GM12872 (cell line): ENCODE measurements around the gene EXPH5.

Experiments used
- TF ChIP-seq, protein P1 (sequence below): IDR thresholded peaks from 3 replicates; pipeline ENCODE4 v1.5.1; 2011; ENCODE audit warnings: low read depth, mild to moderate bottlenecking, low read length, moderate library complexity; ENCODE audit not compliant: insufficient read depth

The EXPH5 gene

DNA sequence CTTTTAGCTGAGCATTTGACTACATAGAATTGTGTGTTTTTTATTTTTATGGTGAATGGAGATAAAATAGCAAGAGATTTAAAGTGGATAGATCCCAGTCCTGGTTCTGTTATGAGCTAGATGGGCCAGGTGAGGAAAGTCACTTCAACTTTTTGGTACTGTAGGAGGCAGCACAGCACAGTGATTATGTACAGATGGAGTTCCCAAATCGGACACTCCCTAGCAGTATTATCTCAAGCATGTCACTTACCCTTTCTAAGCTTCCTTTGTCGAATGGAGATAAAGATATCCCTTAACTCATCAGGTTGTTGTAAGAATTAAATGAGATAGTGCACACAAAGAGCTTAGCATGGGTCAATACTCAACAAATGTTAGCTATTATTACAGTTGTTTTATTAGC, 5.3 kb downstream of the EXPH5 start:
- TF ChIP-seq, protein P1, sequence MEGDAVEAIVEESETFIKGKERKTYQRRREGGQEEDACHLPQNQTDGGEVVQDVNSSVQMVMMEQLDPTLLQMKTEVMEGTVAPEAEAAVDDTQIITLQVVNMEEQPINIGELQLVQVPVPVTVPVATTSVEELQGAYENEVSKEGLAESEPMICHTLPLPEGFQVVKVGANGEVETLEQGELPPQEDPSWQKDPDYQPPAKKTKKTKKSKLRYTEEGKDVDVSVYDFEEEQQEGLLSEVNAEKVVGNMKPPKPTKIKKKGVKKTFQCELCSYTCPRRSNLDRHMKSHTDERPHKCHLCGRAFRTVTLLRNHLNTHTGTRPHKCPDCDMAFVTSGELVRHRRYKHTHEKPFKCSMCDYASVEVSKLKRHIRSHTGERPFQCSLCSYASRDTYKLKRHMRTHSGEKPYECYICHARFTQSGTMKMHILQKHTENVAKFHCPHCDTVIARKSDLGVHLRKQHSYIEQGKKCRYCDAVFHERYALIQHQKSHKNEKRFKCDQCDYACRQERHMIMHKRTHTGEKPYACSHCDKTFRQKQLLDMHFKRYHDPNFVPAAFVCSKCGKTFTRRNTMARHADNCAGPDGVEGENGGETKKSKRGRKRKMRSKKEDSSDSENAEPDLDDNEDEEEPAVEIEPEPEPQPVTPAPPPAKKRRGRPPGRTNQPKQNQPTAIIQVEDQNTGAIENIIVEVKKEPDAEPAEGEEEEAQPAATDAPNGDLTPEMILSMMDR = no peak

DNA sequence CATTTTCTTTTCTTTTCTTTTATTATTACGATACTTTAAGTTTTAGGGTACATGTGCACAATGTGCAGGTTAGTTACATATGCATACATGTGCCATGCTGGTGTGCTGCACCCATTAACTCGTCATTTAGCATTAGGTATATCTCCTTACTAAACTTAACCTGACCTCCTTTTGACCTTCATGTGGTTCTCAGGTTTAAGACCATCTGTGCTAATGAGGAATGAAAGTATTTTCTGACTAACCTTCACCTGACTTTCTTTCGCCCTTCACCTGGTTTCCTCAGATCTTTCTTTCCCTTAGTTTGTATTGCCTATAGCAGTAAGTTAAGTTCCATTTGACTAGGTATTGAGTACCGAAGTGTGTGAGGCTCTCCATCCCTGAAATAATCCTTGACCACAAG, 6.5 kb downstream of the EXPH5 start:
- TF ChIP-seq, protein P1 = no peak

DNA sequence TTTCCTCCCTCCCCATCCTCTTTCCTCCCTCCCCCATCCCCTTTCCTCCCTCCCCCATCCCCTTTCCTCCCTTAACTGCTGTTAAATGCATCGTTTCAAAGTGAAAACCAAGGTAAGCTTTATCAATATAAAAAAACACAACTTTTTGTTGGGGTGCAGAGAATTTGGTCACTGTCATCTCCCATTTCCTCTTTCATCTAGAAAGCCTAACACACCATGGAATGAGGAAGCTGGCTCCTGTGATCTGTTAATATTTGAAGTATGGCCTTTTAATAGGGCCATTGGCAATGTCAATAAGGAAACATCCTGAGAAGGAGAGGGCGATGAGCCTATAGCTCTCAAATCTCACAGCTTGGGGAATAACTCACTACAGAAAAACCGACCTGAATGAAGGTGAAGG, 7.0 kb downstream of the EXPH5 start:
- TF ChIP-seq, protein P1 = no peak

DNA sequence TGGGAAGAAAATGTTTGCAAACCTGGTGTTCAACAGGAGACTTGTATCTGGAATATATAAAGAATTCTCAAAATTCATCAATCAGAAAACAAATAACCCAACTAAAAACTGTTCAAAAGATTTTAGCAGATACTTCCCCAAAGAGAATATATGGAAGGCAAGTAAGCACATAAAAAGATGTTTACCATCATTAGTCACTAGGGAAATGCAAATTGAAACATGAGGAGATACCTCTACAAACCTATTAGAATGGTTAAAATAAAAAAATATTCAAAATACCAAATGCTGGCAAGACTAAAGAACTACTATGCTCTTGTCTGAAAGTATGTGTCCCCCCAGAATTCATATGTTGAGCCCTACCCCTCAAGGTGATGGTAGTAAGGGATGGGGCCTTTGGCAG, 8.6 kb downstream of the EXPH5 start:
- TF ChIP-seq, protein P1 = no peak

DNA sequence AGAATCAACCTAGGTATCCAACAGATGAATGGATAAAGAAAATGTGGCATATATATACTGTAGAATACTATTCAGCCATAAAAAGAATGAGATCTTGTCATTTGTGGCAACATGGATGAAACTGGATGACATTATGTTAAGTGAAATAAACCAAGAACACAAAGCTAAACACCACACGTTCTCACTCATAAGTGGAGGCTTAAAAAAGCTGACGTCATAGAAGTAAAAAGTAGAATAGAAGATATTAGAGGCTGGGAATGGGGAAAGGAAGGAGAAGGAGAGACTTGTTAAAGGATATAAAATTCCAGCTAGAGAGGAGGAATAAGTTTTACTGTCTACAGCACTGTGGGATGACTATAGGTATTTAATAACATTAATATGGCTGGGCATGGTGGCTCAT, 12.9 kb downstream of the EXPH5 start:
- TF ChIP-seq, protein P1 = no peak

DNA sequence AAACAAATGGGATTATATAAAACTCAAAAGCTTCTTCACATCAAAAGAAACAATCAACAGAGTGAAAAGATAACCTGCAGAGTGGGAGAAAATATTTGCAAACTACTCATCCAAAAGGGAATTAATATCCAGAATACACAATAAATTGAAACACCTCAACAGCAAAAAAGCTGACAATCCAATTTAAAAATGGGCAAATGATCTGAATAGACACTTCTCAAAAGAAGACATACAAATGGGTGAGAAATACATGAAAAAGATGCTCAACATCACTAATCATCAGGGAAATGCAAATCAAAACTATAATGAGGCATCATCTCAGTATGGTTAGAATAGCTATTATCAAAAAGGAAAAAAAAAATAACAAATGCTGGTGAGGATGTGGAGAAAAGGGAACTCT, 13.5 kb downstream of the EXPH5 start:
- TF ChIP-seq, protein P1 = no peak

DNA sequence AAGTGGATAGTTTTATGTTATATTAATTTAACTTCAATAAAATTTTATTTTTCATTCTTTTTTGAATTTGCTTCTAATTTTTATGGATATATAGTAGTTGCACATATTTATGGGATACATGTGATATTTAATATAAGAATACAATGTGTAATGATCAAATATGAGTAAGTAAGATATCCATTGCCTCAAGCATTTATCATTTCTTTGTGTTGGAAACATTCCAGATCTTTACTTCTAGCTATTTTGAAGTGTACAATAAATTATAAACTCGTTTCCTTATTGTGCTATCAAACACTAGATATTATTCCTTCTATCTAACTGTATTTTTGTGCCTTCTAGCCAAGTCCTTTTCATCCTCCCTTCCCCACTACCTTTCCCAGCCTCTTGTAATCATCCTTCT, 17.0 kb downstream of the EXPH5 start:
- TF ChIP-seq, protein P1 = no peak

DNA sequence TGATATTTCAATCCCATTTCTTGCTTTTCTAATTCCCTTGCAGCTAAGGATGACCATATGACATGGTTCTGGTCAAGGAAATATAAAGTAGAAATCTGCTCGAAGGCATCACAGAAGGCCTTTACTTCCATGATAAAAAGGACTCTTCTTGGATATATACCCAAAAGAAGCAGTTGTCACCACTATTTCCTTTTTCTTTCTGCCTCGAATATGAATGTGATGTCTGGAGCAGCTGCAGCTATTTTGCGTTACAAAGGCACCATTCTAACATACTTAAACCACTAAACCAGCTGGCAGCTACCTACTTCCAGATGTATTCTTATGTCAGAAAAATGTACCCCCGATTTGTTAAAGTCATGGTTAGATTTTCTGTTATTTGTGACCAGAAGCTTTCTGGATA, 18.9 kb downstream of the EXPH5 start:
- TF ChIP-seq, protein P1 = no peak
